Left hindlimb (tissue), 1 donor: ENCODE measurements around the gene PCGF3.
"Not testable (repeated sequence)": the region's sequence is repeated elsewhere in the genome, so short reads cannot be mapped to it uniquely, and the experiment has no call there.

Experiments used
- DNase-seq: peaks from one replicate; pipeline ENCODE4 v3.0.0-alpha.2; 2018

Gene PCGF3

GRCh38 chr4:803884-804283, 98.3 kb downstream of the PCGF3 start:
- no peak for DNase-seq

- DNase-seq, result no peak
Measured at GRCh38 chr4:804804-805203, 99.2 kb downstream of the PCGF3 start.

GRCh38 chr4:806979-807378, 101.3 kb downstream of the PCGF3 start:
- DNase-seq, result not testable (repeated sequence)

DNA sequence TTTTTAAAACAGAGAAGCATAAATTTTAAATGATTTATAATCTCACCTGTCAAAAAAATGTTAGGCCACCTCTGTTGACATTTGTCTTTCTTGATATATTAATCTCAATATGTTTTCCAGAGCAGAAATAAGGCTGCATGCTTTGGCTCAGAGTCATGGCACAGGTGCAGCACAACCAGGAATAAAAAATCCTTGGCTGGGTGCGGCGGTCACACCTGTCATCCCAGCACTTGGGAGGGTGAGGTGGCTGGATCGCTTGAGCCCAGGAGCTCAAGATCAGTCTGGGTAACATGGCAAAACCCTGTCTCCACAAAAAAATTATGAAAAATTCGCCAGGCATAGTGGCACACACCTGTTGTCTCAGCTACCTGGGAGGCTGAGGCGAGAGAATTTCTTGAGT, 102.2 kb downstream of the PCGF3 start:
- no peak for DNase-seq

DNA sequence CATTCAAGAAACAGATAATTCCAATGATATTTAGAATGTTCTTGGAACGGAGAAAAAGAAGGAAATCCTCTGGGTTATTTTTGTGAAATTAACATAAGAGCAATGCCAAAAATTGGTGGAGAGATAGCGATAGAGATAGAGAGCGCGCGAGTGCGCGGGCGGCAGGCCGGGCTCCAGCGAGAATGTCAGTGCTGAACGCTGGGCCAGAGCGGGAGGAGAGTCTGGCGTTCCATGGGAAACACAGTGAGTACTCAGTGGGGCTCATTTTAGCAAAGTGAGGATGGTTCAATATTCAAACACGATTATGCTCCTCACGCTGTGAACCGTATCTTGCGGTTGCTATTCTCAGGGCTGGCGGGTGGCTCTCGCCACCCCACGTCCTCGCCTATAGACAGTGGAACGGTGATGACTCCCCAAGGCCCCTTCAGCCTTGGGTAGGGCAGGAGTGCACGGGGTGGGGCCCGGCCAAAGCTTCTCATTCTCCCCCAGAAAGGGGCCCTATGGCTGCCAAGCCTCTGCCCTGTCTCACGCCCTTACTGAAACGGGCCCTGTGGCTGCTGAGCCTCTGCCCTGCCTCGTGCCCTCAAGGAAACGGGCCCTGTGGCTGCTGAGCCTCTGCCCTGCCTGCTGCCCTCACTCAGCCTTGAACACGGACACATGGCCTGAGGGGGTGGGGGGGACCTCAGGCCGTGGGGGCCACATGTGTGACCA, 103.4 kb downstream of the PCGF3 start:
- no peak for DNase-seq

DNA sequence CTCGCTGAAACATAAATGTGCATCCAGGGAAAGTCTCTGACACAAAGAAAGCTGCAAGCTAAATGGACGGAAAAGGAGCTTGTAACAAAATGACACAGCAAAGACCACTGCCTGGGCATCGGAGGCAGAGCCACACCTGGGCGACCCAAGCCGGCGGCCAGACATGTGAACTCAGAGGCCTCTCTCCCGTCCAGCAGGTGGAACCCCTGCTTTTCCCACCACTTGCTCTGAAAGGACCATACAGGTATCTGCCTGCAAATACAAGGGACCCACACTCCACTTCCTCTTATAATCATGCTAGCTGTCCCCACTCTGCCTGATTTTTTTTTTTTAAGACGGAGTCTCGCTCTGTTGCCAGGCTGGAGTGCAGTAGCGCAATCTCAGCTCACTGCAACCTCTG, 108.3 kb downstream of the PCGF3 start:
- DNase-seq, result no peak

DNA sequence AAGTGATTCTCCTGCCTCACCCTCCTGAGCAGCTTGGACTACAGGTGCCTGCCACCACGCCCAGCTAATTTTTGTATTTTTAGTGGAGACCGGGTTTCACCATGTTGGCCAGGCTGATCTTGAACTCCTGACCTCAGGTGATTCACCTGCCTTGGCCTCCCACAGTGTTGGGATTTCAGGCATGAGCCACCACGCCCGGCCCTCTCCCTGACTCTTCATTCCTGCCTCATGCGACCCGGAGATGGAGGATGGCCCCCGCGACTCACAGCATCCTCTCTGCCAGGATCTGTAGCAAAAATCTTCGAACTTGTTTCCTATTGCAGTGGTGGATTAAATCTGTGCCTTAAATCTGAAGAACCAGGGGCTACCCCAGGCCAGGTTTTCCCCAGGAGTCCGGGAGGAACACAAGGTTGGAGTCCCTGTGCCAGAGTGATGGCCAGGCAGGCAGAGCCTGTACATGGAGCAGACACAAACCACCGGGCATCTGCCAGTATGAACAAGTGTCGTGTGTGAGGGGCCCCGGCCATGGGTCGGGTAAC, 108.7 kb downstream of the PCGF3 start:
- DNase-seq, result no peak

DNA sequence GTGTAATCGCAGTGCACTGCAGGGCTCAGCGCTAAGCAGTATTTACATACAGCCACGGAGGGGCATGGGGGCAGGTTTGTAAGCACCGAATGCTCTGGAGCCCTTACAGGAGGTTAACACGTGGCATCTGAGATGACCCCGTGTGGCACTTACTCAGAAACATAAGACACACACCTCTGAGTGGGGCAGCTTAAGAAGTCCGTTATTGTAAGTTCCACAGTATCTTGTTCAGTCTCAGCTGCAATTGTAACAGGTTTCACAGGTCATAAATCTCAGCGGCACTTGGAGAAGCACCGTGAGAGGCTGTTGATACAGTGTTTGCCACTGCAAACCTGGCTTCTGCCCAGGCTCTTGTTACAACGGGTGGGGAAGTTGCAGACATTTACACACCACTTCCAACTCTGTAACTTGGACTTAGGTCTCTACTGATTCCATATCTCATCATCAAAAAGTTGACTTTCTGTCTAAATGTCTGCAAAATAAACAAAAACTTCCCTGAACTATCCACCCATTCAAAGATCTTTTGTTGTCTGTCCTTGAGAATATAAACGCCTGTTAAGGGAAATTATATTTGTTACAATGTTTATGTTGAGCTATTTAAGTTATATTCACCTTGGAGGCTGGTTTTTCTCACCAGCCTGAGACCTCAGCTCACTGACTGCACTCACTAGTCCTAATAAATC, 110.0 kb downstream of the PCGF3 start:
- no peak for DNase-seq

GRCh38 chr4:818106-818921, 112.7 kb downstream of the PCGF3 start:
- DNase-seq, result no peak

DNA sequence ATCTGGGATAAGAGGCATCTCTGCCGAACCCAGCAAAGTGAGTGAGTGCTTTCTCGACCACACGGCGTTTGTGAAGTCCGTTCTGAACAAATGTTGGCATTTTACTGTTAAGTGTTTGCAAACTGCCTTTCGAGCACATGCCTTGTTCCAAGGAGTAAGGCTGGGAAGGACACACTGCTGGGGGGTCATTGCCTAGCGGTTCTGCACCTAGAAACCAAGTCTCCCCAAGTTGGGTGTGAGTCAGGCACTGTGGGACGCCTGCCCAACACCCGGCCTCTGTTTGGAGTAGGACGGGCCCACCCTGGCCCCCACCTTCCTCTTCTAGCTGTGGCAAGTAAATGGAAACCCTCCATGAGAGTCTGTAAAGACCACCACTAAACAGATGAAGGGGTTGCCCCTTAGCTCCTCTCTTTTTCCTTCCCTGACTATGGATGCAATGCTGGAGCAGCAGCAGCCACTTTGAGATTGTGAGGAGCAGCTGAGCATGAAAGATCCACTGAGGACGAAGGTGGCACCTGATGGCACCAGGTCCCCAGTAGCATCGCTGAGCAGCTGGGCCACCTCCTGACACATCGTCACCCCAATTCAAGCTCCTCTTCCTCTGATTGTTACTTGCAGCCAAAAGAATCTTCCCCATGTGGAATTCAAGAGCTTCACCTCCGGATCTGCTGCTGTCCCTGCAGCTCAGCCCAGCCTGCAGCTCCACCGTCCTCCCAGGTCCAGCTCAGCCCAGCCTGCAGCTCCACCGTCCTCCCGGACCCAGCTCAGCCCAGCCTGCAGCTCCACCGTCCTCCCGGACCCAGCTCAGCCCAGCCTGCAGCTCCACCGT, 114.0 kb downstream of the PCGF3 start:
- no peak for DNase-seq
